ENCODE data around the gene ZC3HAV1. TPM values are rescaled to one million over a fixed set of nuclear protein-coding genes. Genes with fewer than 3 reads are reported as not detected.
"Not testable (repeated sequence)": the region's sequence is repeated elsewhere in the genome, so short reads cannot be mapped to it uniquely, and the experiment has no call there.

The ZC3HAV1 gene
- total RNA-seq, 2 experiments from 2014 or later, result 121 to 122 TPM

DNA sequence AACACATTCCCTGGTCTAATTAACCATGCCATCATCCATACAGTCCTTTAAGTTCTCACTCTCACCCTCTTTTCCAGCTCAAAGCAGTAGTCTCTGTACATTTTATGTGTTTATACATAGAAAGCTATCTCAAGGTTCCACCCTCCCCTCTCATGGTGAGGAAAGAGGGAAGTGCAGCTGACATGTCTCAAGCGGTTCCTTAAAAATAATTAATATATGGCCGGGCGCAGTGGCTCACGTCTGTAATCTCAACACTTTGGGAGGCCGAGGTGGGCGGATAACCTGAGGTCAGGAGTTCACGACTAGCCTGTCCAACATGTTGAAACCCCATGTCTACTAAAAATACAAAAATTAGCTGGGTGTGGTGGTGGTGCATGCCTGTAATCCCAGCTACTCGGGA is 36.7 kb downstream of the ZC3HAV1 start:
- no peak for ATAC-seq
- H3K27ac Mint-ChIP-seq, result peak overlapping the region; percentile 86

DNA sequence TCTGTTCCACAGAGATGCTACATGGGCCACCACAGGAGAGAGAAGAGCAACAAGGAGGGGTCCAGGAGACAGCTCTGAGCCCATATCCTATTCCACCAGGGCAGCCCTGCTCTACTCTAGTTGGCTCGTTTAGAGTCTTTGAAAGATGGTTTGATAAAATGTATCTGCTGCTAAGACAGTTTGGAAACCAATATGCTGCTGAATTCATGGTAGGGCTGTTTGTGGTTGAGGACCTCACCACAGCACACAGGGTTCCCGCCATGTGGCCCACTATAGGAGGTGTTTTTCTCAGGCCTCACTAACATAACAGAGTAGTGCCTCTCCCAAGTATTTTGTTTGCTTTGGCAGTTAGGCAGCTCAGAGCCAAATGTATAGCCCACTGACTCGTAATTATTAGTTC is 37.8 kb downstream of the ZC3HAV1 start:
- H3K4me3 Mint-ChIP-seq, result peak overlapping the region; percentile 66
- no peaks in the 10 kb centered on the region for H3K27me3 Mint-ChIP-seq (ENCODE audit: low read depth)
- CTCF ChIA-PET, result interaction anchor here (1.2 to 5.5 kb wide), 4 partner anchors 8 to 177 kb away, joined by 3 to 38 read pairs (median 4); no protein-coding TSS in a partner anchor
- peaks cover 79% of the 10 kb centered on the region for H3K36me3 Mint-ChIP-seq (ENCODE audit: low read depth)
- no peaks in the 10 kb centered on the region for H3K9me3 Mint-ChIP-seq (ENCODE audit: insufficient read depth)
- H3K4me1 Mint-ChIP-seq (ENCODE audit: low read depth), result peaks cover 66% of the 10 kb centered on the region
- POLR2A ChIA-PET, result interaction anchor here (1.0 to 1.8 kb wide), 4 partner anchors 13 to 29 kb away, joined by 3 to 6 read pairs (median 4); no protein-coding TSS in a partner anchor
- DNase-seq, result peak; percentile 79
- H3K27ac Mint-ChIP-seq, result peak overlapping the region; percentile 86
- peak; percentile 67 for ATAC-seq

More for the DNA sequence above, 36.7 kb downstream of the ZC3HAV1 start:
- DNase-seq, result peak; percentile 18
- H3K27me3 Mint-ChIP-seq (ENCODE audit: low read depth), result no peaks in the 10 kb centered on the region
- H3K36me3 Mint-ChIP-seq (ENCODE audit: low read depth), result peaks cover 78% of the 10 kb centered on the region
- peak overlapping the region; percentile 66 for H3K4me3 Mint-ChIP-seq
- H3K9me3 Mint-ChIP-seq (ENCODE audit: insufficient read depth), result no peaks in the 10 kb centered on the region
- ChIA-PET POLR2A (interaction anchor here (1.0 to 1.3 kb wide), 3 partner anchors 12 to 23 kb away, joined by 3 to 5 read pairs (median 4); no protein-coding TSS in a partner anchor), CTCF (interaction anchor here (0.6 to 5.5 kb wide), 5 partner anchors 9 to 186 kb away, joined by 3 to 38 read pairs (median 7); no protein-coding TSS in a partner anchor)
- peaks cover 68% of the 10 kb centered on the region for H3K4me1 Mint-ChIP-seq (ENCODE audit: low read depth)

DNA sequence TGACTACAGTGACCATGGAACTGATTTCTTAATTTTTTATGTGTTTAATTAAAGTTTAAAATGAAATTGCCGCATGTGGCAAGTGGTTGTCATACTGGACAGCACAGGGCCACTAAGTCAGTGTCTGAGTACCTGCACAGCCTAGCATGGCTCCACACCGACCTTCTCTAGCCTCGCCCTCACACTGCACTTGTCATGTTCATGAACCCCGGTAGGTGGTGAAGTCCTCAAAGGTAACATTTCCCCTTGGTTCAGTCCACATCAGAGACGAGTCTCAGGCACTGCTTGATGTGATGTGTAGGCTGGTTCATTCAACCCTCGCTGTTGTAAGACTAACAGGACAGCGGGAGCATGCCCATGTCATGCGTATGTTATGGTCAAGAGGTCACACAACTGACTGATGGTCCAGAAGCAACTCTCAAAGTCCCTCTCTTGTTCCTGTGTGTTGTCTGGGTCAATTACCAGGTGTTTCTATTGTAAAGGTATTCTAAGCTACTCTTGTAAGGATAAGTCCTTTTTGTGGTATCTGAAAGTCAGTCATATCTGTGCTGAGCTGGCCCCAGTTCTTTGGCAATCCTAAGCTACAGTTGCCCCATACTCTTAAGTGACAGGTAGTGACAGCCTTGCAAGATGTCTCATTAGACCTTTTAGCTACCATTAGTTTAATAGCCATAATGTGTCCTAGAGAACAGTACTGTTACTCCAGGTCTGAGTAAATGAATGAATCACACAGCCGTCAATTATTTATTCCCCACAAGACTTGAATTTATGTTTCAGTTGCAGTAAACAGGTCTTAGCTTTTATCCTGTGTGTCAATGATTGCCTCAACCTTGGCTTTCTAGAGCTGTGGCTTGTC is 40.7 kb downstream of the ZC3HAV1 start:
- ATAC-seq (peak; percentile 22), DNase-seq (peak; percentile 48)
- ChIA-PET POLR2A (interaction anchor here (0.5 to 1.9 kb wide), 7 partner anchors 9 to 271 kb away, joined by 3 to 7 read pairs (median 3); no protein-coding TSS in a partner anchor), CTCF (interaction anchor here (0.6 to 2.9 kb wide), 5 partner anchors 25 to 182 kb away, joined by 3 to 10 read pairs (median 4); no protein-coding TSS in a partner anchor)
- Mint-ChIP-seq H3K9me3 (ENCODE audit: insufficient read depth) (no peaks in the 10 kb centered on the region), H3K27me3 (ENCODE audit: low read depth) (no peaks in the 10 kb centered on the region), H3K27ac (peak overlapping the region; percentile 58), H3K4me1 (ENCODE audit: low read depth) (peaks cover 57% of the 10 kb centered on the region), H3K4me3 (no peak overlapping the region), H3K36me3 (ENCODE audit: low read depth) (peaks cover 84% of the 10 kb centered on the region)

DNA sequence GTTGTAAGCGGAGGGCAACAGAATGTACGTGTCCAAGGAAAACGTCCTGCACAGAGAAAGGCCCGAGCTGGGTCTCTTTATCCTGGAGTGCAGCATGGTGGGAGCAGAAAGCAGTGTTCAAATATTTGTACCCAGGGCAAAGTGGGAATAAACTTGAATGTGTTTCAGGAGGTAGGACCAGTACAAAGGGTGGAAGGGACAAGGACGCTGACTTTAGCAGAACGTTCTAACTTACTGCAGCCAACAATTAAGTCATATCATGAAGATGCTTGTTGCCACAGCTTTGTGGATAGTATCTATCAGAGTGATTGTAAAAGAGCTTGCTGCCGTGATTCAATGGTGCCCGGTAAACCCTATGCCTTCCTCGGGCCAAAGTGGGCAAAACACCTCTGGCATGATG is 43.2 kb downstream of the ZC3HAV1 start:
- H3K36me3 Mint-ChIP-seq (ENCODE audit: low read depth), result peaks cover 85% of the 10 kb centered on the region
- H3K27me3 Mint-ChIP-seq (ENCODE audit: low read depth), result no peaks in the 10 kb centered on the region
- ATAC-seq (no peak), DNase-seq (peak; percentile 19)
- POLR2A ChIA-PET, result no interaction called here
- H3K27ac Mint-ChIP-seq, result peak overlapping the region; percentile 48
- peaks cover 53% of the 10 kb centered on the region for H3K4me1 Mint-ChIP-seq (ENCODE audit: low read depth)
- CTCF ChIA-PET, result interaction anchor here (1.0 to 3.9 kb wide), 4 partner anchors 9 to 180 kb away, joined by 3 to 34 read pairs (median 8); no protein-coding TSS in a partner anchor
- H3K9me3 Mint-ChIP-seq (ENCODE audit: insufficient read depth), result no peaks in the 10 kb centered on the region
- peak overlapping the region; percentile 27 for H3K4me3 Mint-ChIP-seq

DNA sequence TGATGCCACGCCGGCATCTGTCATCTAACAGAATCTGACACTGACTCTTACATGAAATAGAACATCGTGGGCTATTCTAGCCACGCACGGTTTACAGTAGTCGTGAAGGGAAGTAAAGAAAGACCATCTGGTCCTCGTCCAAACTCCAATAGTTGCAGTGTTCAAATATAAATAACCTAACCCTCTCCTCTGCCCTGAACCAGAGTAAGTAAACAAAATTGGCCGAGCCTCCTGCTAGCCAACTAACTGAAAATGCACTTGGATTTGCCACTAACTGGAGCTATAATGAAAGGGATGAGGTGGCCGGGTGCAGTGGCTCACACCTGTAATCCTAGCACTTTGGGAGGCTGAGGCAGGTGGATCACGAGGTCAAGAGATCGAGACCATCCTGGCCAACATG is 44.2 kb downstream of the ZC3HAV1 start:
- Mint-ChIP-seq H3K36me3 (ENCODE audit: low read depth) (peaks cover 90% of the 10 kb centered on the region), H3K9me3 (ENCODE audit: insufficient read depth) (no peaks in the 10 kb centered on the region), H3K4me1 (ENCODE audit: low read depth) (peaks cover 59% of the 10 kb centered on the region), H3K27me3 (ENCODE audit: low read depth) (no peaks in the 10 kb centered on the region), H3K4me3 (no peak overlapping the region), H3K27ac (peak overlapping the region; percentile 48)
- ATAC-seq, result no peak
- DNase-seq, result peak; percentile 18
- CTCF ChIA-PET, result interaction anchor here (1.2 to 3.9 kb wide), 4 partner anchors 10 to 179 kb away, joined by 3 to 34 read pairs (median 10); no protein-coding TSS in a partner anchor
- POLR2A ChIA-PET, result interaction anchor here (1.5 kb wide), 1 partner anchor 11 kb away, joined by 6 read pairs; no protein-coding TSS in a partner anchor

DNA sequence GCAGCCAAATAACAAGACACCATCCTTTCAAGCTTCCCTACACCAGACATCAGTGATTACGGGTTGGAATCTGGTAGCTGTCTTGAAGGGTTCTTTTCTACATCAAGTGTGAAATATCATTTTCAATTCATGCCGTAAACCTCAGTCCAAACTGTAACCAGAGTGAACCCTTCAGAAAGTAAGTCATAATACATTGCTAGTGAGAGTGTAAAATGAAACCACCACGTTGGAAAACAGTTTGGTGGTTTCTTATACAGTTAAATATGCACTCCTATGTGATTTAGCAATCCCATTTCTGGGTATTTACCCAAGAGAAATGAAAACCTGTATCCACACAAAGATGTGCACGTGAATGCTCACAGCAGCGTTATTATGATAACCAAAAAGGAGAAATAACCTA is 48.1 kb downstream of the ZC3HAV1 start:
- no peak for ATAC-seq
- DNase-seq, result no peak
- ChIA-PET POLR2A (interaction anchor here (1.0 kb wide), 1 partner anchor 12 kb away, joined by 5 read pairs; no protein-coding TSS in a partner anchor), CTCF (interaction anchor here (1.0 to 3.7 kb wide), 3 partner anchors 9 to 175 kb away, joined by 3 to 36 read pairs (median 9); no protein-coding TSS in a partner anchor)
- peaks cover 82% of the 10 kb centered on the region for H3K36me3 Mint-ChIP-seq (ENCODE audit: low read depth)
- H3K9me3 Mint-ChIP-seq (ENCODE audit: insufficient read depth), result no peaks in the 10 kb centered on the region
- H3K27ac Mint-ChIP-seq, result peak overlapping the region; percentile 20
- peaks cover 53% of the 10 kb centered on the region for H3K4me1 Mint-ChIP-seq (ENCODE audit: low read depth)
- no peak overlapping the region for H3K4me3 Mint-ChIP-seq
- H3K27me3 Mint-ChIP-seq (ENCODE audit: low read depth), result no peaks in the 10 kb centered on the region

DNA sequence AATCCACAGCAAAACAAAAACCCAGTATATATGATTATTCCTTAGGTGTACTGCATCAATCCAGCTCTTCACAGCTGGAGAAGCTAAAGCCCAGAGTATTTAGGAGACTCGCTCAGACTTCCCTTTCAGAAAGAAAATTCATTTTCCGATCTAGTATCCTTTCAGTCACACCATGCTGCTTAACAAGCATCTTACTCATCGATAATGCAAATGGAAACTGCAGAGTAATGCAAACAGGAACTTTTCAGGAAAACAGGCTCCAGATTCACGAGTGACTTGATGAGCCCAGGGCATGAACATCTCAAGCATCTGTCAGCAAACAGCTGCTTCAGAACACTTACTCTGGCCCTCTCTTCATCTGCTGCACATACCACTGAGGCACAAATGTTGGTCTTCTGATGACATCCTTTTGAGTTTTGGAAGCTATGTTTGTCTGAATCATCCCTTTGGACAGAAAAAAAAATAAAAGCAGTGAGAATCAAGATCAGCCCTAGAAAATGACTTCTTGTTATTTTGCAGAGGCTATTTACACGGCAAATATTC is 48.8 kb downstream of the ZC3HAV1 start:
- H3K9me3 Mint-ChIP-seq (ENCODE audit: insufficient read depth), result no peaks in the 10 kb centered on the region
- ATAC-seq, result no peak
- CTCF ChIA-PET, result interaction anchor here (1.0 to 3.7 kb wide), 6 partner anchors 10 to 174 kb away, joined by 3 to 36 read pairs (median 6); no protein-coding TSS in a partner anchor

DNA sequence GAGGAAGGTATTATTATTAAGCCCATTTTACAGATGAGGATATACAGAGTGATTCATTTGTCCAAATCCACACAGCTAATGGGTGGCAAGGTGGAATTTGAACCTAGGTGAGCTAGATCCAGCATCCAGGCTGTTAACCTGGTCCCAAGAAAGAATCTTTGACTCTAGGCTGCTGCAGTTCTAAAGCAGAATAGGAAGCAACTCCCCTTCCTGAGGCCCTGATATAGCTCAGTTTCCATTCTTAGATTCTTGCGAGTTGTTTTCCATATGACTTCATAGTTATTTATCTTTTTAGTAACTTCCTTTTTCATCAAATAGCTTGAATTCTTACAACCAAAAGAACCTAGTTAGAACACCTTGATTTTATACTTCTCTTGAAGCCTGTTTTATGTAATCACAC is 49.6 kb downstream of the ZC3HAV1 start:
- no peak for DNase-seq
- no peaks in the 10 kb centered on the region for H3K9me3 Mint-ChIP-seq (ENCODE audit: insufficient read depth)
- ChIA-PET CTCF (interaction anchor here (1.1 to 3.7 kb wide), 5 partner anchors 9 to 173 kb away, joined by 4 to 36 read pairs (median 8); no protein-coding TSS in a partner anchor), POLR2A (interaction anchor here (1.2 to 2.2 kb wide), 3 partner anchors 8 to 24 kb away, joined by 3 to 6 read pairs (median 5); no protein-coding TSS in a partner anchor)
- no peak for ATAC-seq
- H3K36me3 Mint-ChIP-seq (ENCODE audit: low read depth), result peaks cover 82% of the 10 kb centered on the region
- H3K27me3 Mint-ChIP-seq (ENCODE audit: low read depth), result no peaks in the 10 kb centered on the region
- H3K27ac Mint-ChIP-seq, result peak overlapping the region; percentile 60
- H3K4me3 Mint-ChIP-seq, result no peak overlapping the region
- peaks cover 52% of the 10 kb centered on the region for H3K4me1 Mint-ChIP-seq (ENCODE audit: low read depth)

More for the DNA sequence above, 48.8 kb downstream of the ZC3HAV1 start:
- Mint-ChIP-seq H3K4me3 (no peak overlapping the region), H3K36me3 (ENCODE audit: low read depth) (peaks cover 82% of the 10 kb centered on the region), H3K27me3 (ENCODE audit: low read depth) (no peaks in the 10 kb centered on the region), H3K27ac (peak overlapping the region; percentile 37), H3K4me1 (ENCODE audit: low read depth) (peaks cover 56% of the 10 kb centered on the region)
- POLR2A ChIA-PET, result interaction anchor here (1.0 to 1.2 kb wide), 2 partner anchors 10 to 12 kb away, joined by 5 to 6 read pairs; no protein-coding TSS in a partner anchor
- DNase-seq, result peak; percentile 18

DNA sequence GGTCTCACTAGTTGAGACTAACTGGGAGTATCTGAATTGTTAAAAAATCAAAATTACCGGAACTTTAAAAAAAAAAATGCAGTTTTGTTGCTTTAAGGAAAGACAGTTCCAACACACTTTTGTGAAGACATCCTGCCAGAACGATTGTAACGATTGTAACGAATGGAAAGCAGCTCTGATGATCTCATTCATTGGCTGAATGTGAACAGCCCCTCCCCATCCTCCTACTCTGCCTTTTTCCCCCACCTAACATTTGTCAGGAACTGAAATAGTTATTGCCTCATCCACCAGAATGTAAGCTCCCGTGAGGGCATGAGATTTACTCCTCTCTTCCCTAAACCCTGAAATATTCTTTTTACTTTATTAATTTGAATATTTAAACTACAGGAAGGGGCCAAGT is 50.6 kb downstream of the ZC3HAV1 start:
- CTCF ChIA-PET, result interaction anchor here (0.7 to 3.7 kb wide), 3 partner anchors 9 to 16 kb away, joined by 4 to 36 read pairs (median 8); no protein-coding TSS in a partner anchor
- Mint-ChIP-seq H3K4me3 (no peak overlapping the region), H3K4me1 (ENCODE audit: low read depth) (peaks cover 46% of the 10 kb centered on the region), H3K9me3 (ENCODE audit: insufficient read depth) (no peaks in the 10 kb centered on the region), H3K27me3 (ENCODE audit: low read depth) (no peaks in the 10 kb centered on the region), H3K27ac (peak overlapping the region; percentile 47), H3K36me3 (ENCODE audit: low read depth) (peaks cover 82% of the 10 kb centered on the region)
- POLR2A ChIA-PET, result interaction anchor here (0.7 to 2.2 kb wide), 5 partner anchors 9 to 27 kb away, joined by 3 to 5 read pairs (median 4); no protein-coding TSS in a partner anchor
- ATAC-seq, result no peak
- no peak for DNase-seq

DNA sequence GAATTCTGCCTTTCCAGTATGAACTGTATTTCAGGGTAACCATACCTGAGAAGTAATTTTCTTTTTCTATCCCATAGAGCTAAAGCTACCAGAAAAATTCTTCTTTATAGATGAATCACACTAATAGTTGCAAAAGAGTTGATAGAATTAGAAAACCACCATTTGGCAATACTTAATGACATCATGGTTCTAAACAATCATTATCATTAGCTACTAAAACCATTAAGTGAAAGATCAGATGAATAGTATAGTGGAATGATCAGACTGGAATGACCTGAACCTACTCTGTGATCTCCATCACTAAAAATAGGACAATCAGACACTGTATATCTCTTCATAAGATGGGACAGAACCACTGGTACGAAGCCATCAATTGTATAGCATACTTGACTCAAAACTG is 53.8 kb downstream of the ZC3HAV1 start:
- ATAC-seq (no peak), DNase-seq (no peak)
- H3K4me1 Mint-ChIP-seq (ENCODE audit: low read depth), result peaks cover 33% of the 10 kb centered on the region
- peaks cover 80% of the 10 kb centered on the region for H3K36me3 Mint-ChIP-seq (ENCODE audit: low read depth)
- ChIA-PET CTCF (interaction anchor here (1.0 to 1.3 kb wide), 2 partner anchors 19 to 43 kb away, joined by 5 read pairs; no protein-coding TSS in a partner anchor), POLR2A (no interaction called here)
- no peaks in the 10 kb centered on the region for H3K9me3 Mint-ChIP-seq (ENCODE audit: insufficient read depth)
- no peaks in the 10 kb centered on the region for H3K27me3 Mint-ChIP-seq (ENCODE audit: low read depth)
- peak overlapping the region; percentile 43 for H3K27ac Mint-ChIP-seq
- H3K4me3 Mint-ChIP-seq, result no peak overlapping the region

DNA sequence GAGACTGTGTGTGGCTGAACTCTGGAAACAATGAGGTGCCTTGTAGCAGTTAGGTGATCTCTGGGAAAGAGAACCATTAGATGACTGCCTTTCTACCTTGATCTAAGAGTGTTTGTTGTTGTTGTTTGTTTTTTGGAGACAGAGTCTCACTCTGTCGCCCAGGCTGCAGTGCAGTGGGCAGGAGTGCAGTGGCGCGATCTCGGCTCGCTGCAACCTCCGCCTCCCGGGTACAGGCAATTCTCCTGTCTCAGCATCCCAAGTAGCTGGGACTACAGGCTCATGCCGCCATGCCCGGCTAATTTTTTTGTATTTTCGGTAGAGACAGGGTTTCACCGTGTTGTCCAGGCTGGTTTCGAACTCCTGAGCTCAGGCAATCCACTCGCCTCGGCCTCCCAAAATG is 54.9 kb downstream of the ZC3HAV1 start:
- POLR2A ChIA-PET; H3K9me3 Mint-ChIP-seq (ENCODE audit: insufficient read depth); DNase-seq; H3K4me3 Mint-ChIP-seq; ATAC-seq; H3K27me3 Mint-ChIP-seq (ENCODE audit: low read depth); H3K27ac Mint-ChIP-seq: not testable (repeated sequence)
- H3K36me3 Mint-ChIP-seq (ENCODE audit: low read depth), result peaks cover 79% of the 10 kb centered on the region
- CTCF ChIA-PET, result interaction anchor here (1.0 to 2.9 kb wide), 3 partner anchors 20 to 168 kb away, joined by 5 to 19 read pairs (median 12); no protein-coding TSS in a partner anchor
- peaks cover 30% of the 10 kb centered on the region for H3K4me1 Mint-ChIP-seq (ENCODE audit: low read depth)
